ENCODE results near the gene PTAFR. TPM values are rescaled to one million over a fixed set of nuclear protein-coding genes. Genes with fewer than 3 reads are reported as not detected.

Gene PTAFR
- total RNA-seq, 3 donors from 2014 or later (not counting 1 experiment from before 2014, with no cell fraction given) = 1.2 to 6.4 (median 1.5) TPM

DNA sequence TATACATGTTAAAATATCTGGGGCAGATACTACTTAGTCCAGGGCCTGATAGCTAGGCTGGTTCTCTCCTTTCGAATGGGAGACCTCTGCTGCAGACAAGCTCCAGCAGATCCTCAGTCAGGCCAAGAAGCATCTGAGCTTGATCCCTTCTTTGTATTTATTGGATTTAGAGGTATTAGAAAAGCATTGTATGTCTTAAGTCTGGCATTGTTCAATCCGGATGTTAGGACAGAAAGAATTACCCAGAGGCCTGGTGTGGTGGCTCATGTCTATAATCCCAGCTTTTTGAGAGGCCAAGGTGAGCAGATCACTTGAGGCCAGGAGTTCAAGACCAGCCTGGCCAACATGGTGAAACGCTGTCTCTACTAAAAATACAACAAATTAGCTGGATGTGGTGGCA is 66.9 kb downstream of the PTAFR start:
- Histone ChIP-seq H3K4me1 (ENCODE audit: control insufficient read depth, insufficient read depth, low read length) (peaks cover 14% of the 10 kb centered on the region), H3K9me3 (ENCODE audit: control insufficient read depth, insufficient read depth, low read length) (no peaks in the 10 kb centered on the region), H3K27ac (ENCODE audit: low read length) (no peak overlapping the region), H3K27me3 (ENCODE audit: control insufficient read depth, insufficient read depth, low read length) (no peaks in the 10 kb centered on the region), H3K4me3 (ENCODE audit: low read length) (no peak overlapping the region), H3K36me3 (ENCODE audit: control insufficient read depth, insufficient read depth, low read length) (no peaks in the 10 kb centered on the region)
- Mint-ChIP-seq H3K4me1 (peaks cover 9 to 10% of the 10 kb centered on the region in 2 donors), H3K27me3 (ENCODE audit: low read depth in 2 of 2) (no peaks in the 10 kb centered on the region), H3K36me3 (no peaks in the 10 kb centered on the region), H3K4me3 (no peak overlapping the region), H3K27ac (no peak overlapping the region), H3K9me3 (no peaks in the 10 kb centered on the region)
- DNase-seq (no peak), ATAC-seq (no peak)
- intact Hi-C loops (cut with micrococcal nuclease) = no loop called here
- WGBS (ENCODE audit: insufficient coverage) = 90% methylated on average over 3 of the region's 3 CpGs
- TF ChIP-seq, protein P1, sequence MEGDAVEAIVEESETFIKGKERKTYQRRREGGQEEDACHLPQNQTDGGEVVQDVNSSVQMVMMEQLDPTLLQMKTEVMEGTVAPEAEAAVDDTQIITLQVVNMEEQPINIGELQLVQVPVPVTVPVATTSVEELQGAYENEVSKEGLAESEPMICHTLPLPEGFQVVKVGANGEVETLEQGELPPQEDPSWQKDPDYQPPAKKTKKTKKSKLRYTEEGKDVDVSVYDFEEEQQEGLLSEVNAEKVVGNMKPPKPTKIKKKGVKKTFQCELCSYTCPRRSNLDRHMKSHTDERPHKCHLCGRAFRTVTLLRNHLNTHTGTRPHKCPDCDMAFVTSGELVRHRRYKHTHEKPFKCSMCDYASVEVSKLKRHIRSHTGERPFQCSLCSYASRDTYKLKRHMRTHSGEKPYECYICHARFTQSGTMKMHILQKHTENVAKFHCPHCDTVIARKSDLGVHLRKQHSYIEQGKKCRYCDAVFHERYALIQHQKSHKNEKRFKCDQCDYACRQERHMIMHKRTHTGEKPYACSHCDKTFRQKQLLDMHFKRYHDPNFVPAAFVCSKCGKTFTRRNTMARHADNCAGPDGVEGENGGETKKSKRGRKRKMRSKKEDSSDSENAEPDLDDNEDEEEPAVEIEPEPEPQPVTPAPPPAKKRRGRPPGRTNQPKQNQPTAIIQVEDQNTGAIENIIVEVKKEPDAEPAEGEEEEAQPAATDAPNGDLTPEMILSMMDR (IDR thresholded peaks at IDR 0.05) = no peak

DNA sequence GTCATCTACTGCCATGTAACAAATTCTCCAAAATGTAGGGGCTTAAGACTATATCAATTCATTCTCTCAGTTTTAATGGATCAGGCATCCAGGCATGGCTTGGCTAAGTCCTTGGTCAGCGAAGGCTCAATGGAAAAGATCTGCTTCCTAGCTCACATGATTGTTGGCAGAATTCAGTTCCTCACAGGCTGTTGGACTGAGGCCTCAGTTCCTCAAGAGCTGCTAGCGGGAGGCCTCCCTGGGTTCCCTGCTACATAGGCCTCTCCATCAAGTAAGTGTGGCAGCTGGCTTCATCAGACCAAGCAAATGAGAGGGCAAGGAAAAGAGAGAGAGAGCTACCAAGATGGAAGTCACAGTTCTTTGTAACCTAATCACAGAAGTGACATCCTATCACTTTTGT is 68.5 kb downstream of the PTAFR start:
- H3K27ac Mint-ChIP-seq = no peak overlapping the region
- WGBS (ENCODE audit: insufficient coverage) = 100% methylated on average over 2 of the region's 2 CpGs
- H3K4me3 Mint-ChIP-seq = no peak overlapping the region
- Histone ChIP-seq H3K4me1 (ENCODE audit: control insufficient read depth, insufficient read depth, low read length) (peaks cover 8% of the 10 kb centered on the region), H3K9me3 (ENCODE audit: control insufficient read depth, insufficient read depth, low read length) (no peaks in the 10 kb centered on the region), H3K4me3 (ENCODE audit: low read length) (no peak overlapping the region), H3K27me3 (ENCODE audit: control insufficient read depth, insufficient read depth, low read length) (no peaks in the 10 kb centered on the region), H3K36me3 (ENCODE audit: control insufficient read depth, insufficient read depth, low read length) (no peaks in the 10 kb centered on the region), H3K27ac (ENCODE audit: low read length) (no peak overlapping the region)
- ATAC-seq (no peak), DNase-seq (no peak)
- TF ChIP-seq, protein P1 (IDR thresholded peaks at IDR 0.05) = no peak
- no peaks in the 10 kb centered on the region for H3K9me3 Mint-ChIP-seq
- no peaks in the 10 kb centered on the region for H3K36me3 Mint-ChIP-seq
- H3K27me3 Mint-ChIP-seq (ENCODE audit: low read depth in 2 of 2) = no peaks in the 10 kb centered on the region
- intact Hi-C loops (cut with micrococcal nuclease) = no loop called here
- peaks cover 9 to 10% of the 10 kb centered on the region in 2 donors for H3K4me1 Mint-ChIP-seq

DNA sequence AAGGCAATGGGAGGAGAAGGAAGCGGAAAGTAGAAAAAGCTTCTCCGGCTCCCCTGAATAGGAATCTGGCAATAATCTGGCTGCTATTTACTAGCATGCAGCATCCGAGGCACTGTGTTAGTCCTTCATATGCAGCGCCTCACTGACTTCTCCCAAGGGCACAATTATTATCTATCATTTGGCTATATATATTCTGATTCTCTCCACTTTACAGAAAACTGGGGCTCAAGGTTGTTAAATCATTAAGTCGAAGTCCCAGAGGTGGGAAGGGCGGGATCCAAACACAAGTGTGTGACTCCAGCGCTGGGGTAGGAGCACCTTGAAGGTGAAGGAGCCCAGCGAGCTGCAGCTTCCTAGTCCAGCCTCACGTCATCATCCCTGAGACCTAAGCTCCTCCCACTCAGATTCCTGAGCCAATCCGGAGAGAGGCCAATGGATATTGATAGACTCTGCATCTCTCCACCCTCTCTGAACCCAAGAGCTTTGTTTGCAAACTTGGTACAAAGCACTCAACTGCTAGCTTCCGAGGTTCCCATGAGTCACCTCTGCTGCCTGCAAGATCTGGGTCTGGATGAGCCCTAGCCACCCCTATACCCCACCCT is 71.5 kb downstream of the PTAFR start:
- ATAC-seq (no peak), DNase-seq (no peak)
- no peaks in the 10 kb centered on the region for H3K36me3 Mint-ChIP-seq
- WGBS (ENCODE audit: insufficient coverage) = 93% methylated on average over 11 of the region's 11 CpGs
- no peaks in the 10 kb centered on the region for H3K4me1 ChIP-seq (ENCODE audit: control insufficient read depth, insufficient read depth, low read length)
- no peak overlapping the region for H3K4me3 ChIP-seq (ENCODE audit: low read length)
- no peaks in the 10 kb centered on the region for H3K36me3 ChIP-seq (ENCODE audit: control insufficient read depth, insufficient read depth, low read length)
- H3K4me3 Mint-ChIP-seq = no peak overlapping the region
- no peaks in the 10 kb centered on the region for H3K27me3 ChIP-seq (ENCODE audit: control insufficient read depth, insufficient read depth, low read length)
- H3K27ac Mint-ChIP-seq = no peak overlapping the region
- H3K27ac ChIP-seq (ENCODE audit: low read length) = no peak overlapping the region
- intact Hi-C loops (cut with micrococcal nuclease) = no loop called here
- H3K27me3 Mint-ChIP-seq (ENCODE audit: low read depth in 2 of 2) = no peaks in the 10 kb centered on the region
- no peaks in the 10 kb centered on the region for H3K4me1 Mint-ChIP-seq
- H3K9me3 Mint-ChIP-seq = no peaks in the 10 kb centered on the region
- no peaks in the 10 kb centered on the region for H3K9me3 ChIP-seq (ENCODE audit: control insufficient read depth, insufficient read depth, low read length)
- TF ChIP-seq, protein P1 (IDR thresholded peaks at IDR 0.05) = no peak

DNA sequence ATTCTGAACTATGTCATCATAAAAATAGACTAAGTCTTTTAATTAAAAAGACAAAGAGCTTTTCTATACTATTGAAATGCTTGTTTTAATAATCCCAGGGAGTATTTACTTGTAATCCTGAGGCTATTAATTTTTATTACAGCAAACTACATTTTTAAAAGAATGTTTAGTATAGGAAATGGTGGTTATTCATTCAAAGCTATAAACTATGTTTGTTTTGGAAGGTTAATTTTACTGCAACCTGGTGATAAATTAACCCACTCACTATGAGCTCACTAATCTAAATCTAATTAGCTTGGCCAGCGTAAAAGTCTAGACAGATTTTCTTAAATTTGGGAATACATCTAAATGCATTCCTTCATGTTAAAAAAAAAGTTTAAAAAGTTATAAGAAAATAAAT is 74.3 kb downstream of the PTAFR start:
- no peaks in the 10 kb centered on the region for H3K4me1 Mint-ChIP-seq
- TF ChIP-seq, protein P1 (IDR thresholded peaks at IDR 0.05) = no peak
- Histone ChIP-seq H3K4me1 (ENCODE audit: control insufficient read depth, insufficient read depth, low read length) (no peaks in the 10 kb centered on the region), H3K27ac (ENCODE audit: low read length) (no peak overlapping the region), H3K27me3 (ENCODE audit: control insufficient read depth, insufficient read depth, low read length) (no peaks in the 10 kb centered on the region), H3K36me3 (ENCODE audit: control insufficient read depth, insufficient read depth, low read length) (no peaks in the 10 kb centered on the region), H3K4me3 (ENCODE audit: low read length) (no peak overlapping the region), H3K9me3 (ENCODE audit: control insufficient read depth, insufficient read depth, low read length) (no peaks in the 10 kb centered on the region)
- H3K9me3 Mint-ChIP-seq = no peaks in the 10 kb centered on the region
- H3K36me3 Mint-ChIP-seq = no peaks in the 10 kb centered on the region
- intact Hi-C loops (cut with micrococcal nuclease) = no loop called here
- H3K27me3 Mint-ChIP-seq (ENCODE audit: low read depth in 2 of 2) = no peaks in the 10 kb centered on the region
- no peak for DNase-seq
- no peak for ATAC-seq
- no peak overlapping the region for H3K4me3 Mint-ChIP-seq
- H3K27ac Mint-ChIP-seq = no peak overlapping the region
- no CpG with 5 or more reads among the region's 1 CpG for WGBS (ENCODE audit: insufficient coverage)
